ENCODE data around the gene WEE2. TPM values are rescaled to one million over a fixed set of nuclear protein-coding genes. Genes with fewer than 3 reads are reported as not detected.

The WEE2 gene
- total and polyA plus RNA-seq, 2 experiments from 2014 or later, result 0.09 TPM; not detected in 1

- Histone ChIP-seq H3K4me1 (ENCODE audit: low read depth) (no peaks in the 10 kb centered on the region), H3K27me3 (no peaks in the 10 kb centered on the region), H3K36me3 (no peaks in the 10 kb centered on the region), H3K27ac (no peak overlapping the region), H3K4me3 (no peak overlapping the region), H3K9me3 (ENCODE audit: low read depth) (no peaks in the 10 kb centered on the region)
- TF ChIP-seq, protein P1, sequence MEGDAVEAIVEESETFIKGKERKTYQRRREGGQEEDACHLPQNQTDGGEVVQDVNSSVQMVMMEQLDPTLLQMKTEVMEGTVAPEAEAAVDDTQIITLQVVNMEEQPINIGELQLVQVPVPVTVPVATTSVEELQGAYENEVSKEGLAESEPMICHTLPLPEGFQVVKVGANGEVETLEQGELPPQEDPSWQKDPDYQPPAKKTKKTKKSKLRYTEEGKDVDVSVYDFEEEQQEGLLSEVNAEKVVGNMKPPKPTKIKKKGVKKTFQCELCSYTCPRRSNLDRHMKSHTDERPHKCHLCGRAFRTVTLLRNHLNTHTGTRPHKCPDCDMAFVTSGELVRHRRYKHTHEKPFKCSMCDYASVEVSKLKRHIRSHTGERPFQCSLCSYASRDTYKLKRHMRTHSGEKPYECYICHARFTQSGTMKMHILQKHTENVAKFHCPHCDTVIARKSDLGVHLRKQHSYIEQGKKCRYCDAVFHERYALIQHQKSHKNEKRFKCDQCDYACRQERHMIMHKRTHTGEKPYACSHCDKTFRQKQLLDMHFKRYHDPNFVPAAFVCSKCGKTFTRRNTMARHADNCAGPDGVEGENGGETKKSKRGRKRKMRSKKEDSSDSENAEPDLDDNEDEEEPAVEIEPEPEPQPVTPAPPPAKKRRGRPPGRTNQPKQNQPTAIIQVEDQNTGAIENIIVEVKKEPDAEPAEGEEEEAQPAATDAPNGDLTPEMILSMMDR (IDR thresholded peaks at IDR 0.05; ENCODE audit: low read depth, low read length), result no peak
- peak in 1 of 2 donors; percentile 64 for DNase-seq (ENCODE audit: low read depth in 1 of 2, low spot score in 1 of 2)
Observed at GRCh38 chr7:141674171-141674671, 33.9 kb upstream of the WEE2 start.

DNA sequence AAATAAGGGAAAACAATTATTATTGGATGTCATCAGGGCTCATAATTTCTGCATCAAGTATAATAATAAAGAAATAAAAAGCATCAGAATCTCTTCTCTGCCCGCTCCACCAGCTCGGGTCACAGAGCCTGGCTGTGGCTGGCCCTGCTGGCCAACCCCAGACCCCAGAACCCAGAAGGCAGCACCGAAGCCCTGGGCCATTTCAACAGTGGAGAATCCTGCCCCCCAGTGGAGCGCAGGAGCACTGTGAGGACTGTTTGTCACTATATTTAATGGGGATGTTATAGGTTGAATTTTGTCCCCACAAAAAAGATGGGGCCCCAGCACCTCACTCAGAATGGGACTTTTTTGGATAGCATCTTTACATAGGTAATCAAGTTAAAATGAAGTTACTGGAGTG, 33.5 kb upstream of the WEE2 start:
- no peaks in the 10 kb centered on the region for H3K27me3 ChIP-seq
- H3K27ac ChIP-seq, result no peak overlapping the region
- no peaks in the 10 kb centered on the region for H3K4me1 ChIP-seq (ENCODE audit: low read depth)
- peak in 1 of 2 donors; percentile 27 for DNase-seq (ENCODE audit: low read depth in 1 of 2, low spot score in 1 of 2)
- H3K9me3 ChIP-seq (ENCODE audit: low read depth), result no peaks in the 10 kb centered on the region
- no peaks in the 10 kb centered on the region for H3K36me3 ChIP-seq
- no peak overlapping the region for H3K4me3 ChIP-seq
- TF ChIP-seq, protein P1 (IDR thresholded peaks at IDR 0.05; ENCODE audit: low read depth, low read length), result peak; percentile 42

GRCh38 chr7:141675436-141676215, 32.5 kb upstream of the WEE2 start:
- H3K27ac ChIP-seq, result no peak overlapping the region

DNA sequence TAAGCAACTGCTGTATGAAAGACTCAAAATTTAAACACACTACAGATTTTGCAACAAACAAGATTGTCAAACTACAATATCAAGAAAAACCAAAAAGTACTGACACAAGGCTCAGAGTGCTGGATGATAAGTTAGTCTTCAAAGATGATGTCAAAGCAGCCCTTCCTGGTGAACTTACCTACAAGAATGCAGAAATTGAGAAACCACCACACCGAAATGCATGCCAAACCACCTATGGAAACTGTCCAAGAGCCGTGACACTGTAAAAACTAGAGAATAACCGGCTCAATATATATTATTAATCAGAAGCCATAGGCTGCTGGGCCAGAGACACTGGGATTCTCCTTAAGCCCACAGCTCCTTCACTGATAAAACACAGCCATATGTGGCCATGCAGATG, 31.5 kb upstream of the WEE2 start:
- Histone ChIP-seq H3K4me3 (no peak overlapping the region), H3K4me1 (ENCODE audit: low read depth) (no peaks in the 10 kb centered on the region), H3K36me3 (no peaks in the 10 kb centered on the region), H3K27ac (no peak overlapping the region), H3K27me3 (no peaks in the 10 kb centered on the region), H3K9me3 (ENCODE audit: low read depth) (no peaks in the 10 kb centered on the region)
- TF ChIP-seq, protein P1 (IDR thresholded peaks at IDR 0.05; ENCODE audit: low read depth, low read length), result no peak
- peak in 1 of 2 donors; percentile 58 for DNase-seq (ENCODE audit: low read depth in 1 of 2, low spot score in 1 of 2)

More at GRCh38 chr7:141675436-141676215, 32.5 kb upstream of the WEE2 start:
- Histone ChIP-seq H3K9me3 (ENCODE audit: low read depth) (no peaks in the 10 kb centered on the region), H3K27me3 (no peaks in the 10 kb centered on the region), H3K36me3 (no peaks in the 10 kb centered on the region), H3K4me1 (ENCODE audit: low read depth) (no peaks in the 10 kb centered on the region), H3K4me3 (no peak overlapping the region)
- TF ChIP-seq, protein P1 (IDR thresholded peaks at IDR 0.05; ENCODE audit: low read depth, low read length), result no peak
- DNase-seq (ENCODE audit: low read depth in 1 of 2, low spot score in 1 of 2), result no peak

DNA sequence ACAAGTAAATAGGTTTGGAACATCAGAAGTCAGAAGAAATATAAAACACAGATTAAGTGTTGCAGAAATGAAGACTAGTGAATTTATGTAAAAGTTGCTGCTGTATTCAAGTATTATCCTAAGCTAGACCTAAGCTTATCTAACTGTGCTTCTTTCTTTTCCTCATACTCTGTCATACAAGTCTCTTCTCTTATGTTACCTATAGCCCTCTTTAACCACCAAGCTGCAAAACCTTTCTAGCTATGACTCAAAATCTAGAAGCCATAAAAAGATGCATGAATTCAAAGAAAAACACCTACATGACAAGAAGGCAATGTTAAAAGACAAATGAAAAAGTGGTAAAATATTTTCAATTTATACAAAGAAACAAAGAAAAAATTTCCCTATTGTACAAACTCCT, 29.1 kb upstream of the WEE2 start:
- Histone ChIP-seq H3K27me3 (no peaks in the 10 kb centered on the region), H3K9me3 (ENCODE audit: low read depth) (no peaks in the 10 kb centered on the region), H3K27ac (no peak overlapping the region), H3K36me3 (peaks cover 3% of the 10 kb centered on the region), H3K4me3 (no peak overlapping the region), H3K4me1 (ENCODE audit: low read depth) (no peaks in the 10 kb centered on the region)
- TF ChIP-seq, protein P1 (IDR thresholded peaks at IDR 0.05; ENCODE audit: low read depth, low read length), result no peak
- no peak for DNase-seq (ENCODE audit: low read depth in 1 of 2, low spot score in 1 of 2)
